GM19193 (cell line): ENCODE data around the gene SERPINE3.

ENCODE experiments used
- POLR2A ChIP-seq: IDR thresholded peaks from 4 replicates; pipeline ENCODE4 v1.6.1; 2011; ENCODE audit not compliant: insufficient read depth, insufficient read length; ENCODE audit errors: extremely low read depth

Gene SERPINE3

GRCh38 chr13:51339354-51339753 is at the start of gene SERPINE3:
Gene SERPINE3 (plus strand): TSS chr13:51339691. CDS start chr13:51341092, 1,401 bp downstream.
- no peak for TF ChIP-seq POLR2A

- no peak for TF ChIP-seq POLR2A
These were observed 48.1 kb upstream of the SERPINE3 start for GRCh38 chr13:51291341-51291740.

DNA sequence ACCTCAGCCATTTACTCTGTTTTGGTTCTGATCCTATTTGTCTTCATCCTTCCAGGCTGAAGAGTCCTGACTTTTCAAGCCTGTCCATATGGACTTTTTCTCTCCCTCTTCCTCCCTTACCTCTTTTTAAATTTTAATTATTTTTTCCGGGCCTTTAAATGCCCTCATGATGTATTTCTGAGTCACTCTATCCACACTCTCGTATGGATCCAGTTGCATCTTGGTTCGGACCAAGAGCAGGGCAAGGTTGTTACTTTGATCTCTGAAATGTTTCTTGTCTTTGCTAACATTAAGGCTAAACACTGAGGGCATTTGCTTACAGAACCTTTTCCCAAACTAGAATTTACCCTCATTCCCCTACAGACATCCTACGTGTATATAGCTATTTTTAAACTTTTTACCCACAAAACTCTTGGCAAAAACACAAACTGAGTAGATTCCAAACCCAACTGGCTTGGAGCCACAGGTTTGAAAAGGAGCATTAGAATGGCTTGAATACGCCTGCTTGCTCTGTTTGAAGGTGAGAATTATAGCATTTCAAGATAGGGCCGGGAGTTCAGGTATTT is 47.4 kb upstream of the SERPINE3 start:
- TF ChIP-seq POLR2A = no peak

GRCh38 chr13:51297556-51297955 is 41.9 kb upstream of the SERPINE3 start:
- no peak for TF ChIP-seq POLR2A

DNA sequence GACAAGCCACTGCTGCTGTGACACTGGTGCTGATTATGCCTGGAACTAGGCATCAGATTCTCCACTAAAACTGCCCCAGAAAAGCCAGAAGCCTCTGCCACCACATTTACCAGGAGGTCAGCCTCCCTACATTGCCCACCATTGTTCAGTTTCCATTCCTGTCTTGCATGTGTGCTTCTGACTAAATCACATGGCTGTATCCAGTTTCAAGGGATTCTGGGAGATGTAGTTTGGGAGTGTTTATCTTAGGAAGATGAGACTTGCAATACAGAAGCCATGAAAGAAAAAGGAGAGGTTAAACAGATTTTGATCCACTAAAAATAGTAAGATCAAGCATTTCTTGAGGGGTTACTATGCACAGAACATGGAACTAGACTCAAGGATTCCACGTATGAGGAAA is 40.7 kb upstream of the SERPINE3 start:
- TF ChIP-seq POLR2A = no peak

DNA sequence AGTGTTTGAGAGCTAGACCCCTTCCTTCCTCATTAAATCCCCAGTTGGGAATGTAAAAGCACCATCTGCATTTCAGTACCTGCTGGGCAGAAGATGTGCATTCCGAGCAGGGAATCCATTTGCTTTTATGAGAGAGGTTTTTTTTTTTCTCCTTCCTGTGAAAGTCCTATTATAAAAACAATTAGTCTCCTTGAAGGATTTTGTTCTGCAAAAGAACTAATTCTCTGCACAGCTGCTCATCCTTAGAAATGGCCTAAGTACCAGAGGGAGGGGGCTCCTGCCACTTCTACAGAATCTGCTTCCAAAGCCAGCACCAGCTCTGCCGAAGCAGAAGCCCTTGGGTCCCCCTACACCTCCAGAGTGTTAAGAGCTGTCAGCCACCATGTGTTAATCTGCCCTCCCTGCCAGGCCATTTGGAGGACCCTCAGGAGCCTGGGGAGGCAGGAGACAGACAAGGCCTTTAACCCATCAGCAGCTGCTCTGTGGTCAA is 36.4 kb upstream of the SERPINE3 start:
- no peak for TF ChIP-seq POLR2A

DNA sequence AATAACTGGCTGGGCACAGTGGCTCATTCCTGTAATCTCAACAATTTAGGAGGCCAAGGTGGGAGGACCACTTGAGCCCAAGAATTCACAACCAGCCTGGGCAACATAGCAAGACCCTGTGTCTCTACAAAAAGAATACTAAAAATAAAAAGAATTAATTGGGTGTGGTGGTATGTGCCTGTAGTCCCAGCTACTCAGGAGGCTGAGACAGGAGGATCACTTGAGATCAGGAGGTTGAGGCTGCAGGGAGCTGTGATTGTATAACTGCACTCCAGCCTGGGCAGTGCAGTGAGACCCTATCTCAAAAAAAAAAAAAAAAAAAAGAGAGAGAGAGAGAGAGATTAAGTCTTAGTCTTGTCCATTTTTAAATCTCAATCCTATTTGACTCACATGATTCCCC is 35.6 kb upstream of the SERPINE3 start:
- TF ChIP-seq POLR2A = no peak

GRCh38 chr13:51305271-51305967 is 34.1 kb upstream of the SERPINE3 start:
- TF ChIP-seq POLR2A = no peak

DNA sequence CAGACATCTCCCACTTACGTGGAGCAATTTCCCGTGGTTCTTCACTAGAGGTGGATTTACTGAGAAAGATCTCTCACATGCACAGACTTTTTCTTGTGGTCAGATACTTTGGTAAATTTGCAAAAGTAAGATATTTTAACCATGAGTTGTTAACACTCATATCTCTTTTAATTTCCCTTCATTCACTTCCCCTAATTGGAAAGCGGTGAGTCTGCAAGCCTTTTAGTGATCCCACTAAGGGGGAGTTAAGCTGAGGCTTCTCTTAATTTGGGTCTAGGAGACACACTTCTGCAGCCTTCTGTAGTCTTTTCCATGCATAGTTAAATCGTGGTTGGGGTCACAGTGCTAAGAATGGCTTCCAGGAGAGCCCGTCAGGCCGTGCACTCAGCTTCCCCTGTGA is 30.7 kb upstream of the SERPINE3 start:
- no peak for TF ChIP-seq POLR2A

GRCh38 chr13:51311231-51311630 is 28.3 kb upstream of the SERPINE3 start:
- TF ChIP-seq POLR2A = no peak

- no peak for TF ChIP-seq POLR2A
These were observed 27.5 kb upstream of the SERPINE3 start for GRCh38 chr13:51311957-51312520.

- no peak for TF ChIP-seq POLR2A
These were observed 25.9 kb upstream of the SERPINE3 start for GRCh38 chr13:51313619-51314018.

- TF ChIP-seq POLR2A = no peak
These were observed 22.2 kb upstream of the SERPINE3 start for GRCh38 chr13:51317262-51317661.

DNA sequence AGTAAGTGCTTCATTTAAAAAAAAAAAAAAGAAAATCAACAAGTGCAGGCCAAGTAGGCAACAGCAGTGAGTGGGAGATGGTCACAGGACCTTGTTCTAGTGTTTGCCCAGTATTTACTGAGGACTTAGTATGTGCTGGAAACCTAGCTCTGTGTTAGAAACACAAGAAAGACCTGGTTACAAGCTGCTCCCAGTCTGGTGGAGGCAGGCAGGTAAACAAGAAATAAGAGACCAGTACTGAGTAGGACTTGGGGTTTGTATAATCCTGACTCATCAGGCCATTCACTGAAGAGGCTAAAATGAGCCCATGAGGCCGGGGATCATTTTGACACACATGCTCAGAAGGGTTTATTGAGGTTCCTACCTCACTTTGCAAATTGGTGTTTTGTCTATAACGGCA is 21.5 kb upstream of the SERPINE3 start:
- no peak for TF ChIP-seq POLR2A

GRCh38 chr13:51318876-51319275 is 20.6 kb upstream of the SERPINE3 start:
- TF ChIP-seq POLR2A = no peak

DNA sequence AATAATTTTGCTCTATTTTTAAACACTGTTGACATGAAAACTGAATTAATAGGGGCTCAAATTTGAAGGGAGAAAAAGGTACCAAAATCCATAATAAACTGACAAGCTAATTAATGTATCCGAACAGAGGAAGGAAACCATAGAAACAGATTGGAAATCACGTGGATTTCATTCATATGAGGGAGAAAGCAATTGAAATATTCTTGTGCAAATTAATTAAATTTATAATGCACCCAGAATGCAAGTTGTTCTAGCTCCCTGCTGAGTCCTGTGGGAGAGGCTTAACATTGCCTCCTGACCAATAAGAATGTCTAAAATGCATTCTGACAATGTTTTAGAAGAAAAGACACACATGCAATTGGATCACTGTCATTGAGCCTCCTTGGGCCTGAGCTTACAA is 17.7 kb upstream of the SERPINE3 start:
- TF ChIP-seq POLR2A = no peak
